ENCODE measurements around the gene CFAP58.

- TF ChIP-seq POLR2AphosphoS5 (IDR thresholded peaks at IDR 0.05; ENCODE audit: low read depth, low read length) (no peak), TAF1 (IDR thresholded peaks at IDR 0.05; ENCODE audit: borderline replicate concordance, insufficient read depth, low read length) (no peak)
Measured at GRCh38 chr10:104316321-104317099, 37.1 kb upstream of the CFAP58 start.
